SU-DHL-6 (cell line): ENCODE results near the gene C1QL1.

Source experiments
- H2AFZ ChIP-seq: fragments of 200-600 bp; sonication (generic); 2 replicates; pipeline ENCODE4 v1.6.1; 2014; ENCODE audit warnings: low read depth, mild to moderate bottlenecking, moderate library complexity, mixed read lengths, antibody characterized with exemption, low read length; ENCODE audit not compliant: severe bottlenecking
- H3F3A ChIP-seq: fragments of 200-600 bp; shearing (Covaris generic); 2 replicates; pipeline ENCODE4 v1.6.0; 2016; ENCODE audit warnings: antibody characterized with exemption, mild to moderate bottlenecking; ENCODE audit not compliant: insufficient read depth
- H3K27ac ChIP-seq: fragments of 200-600 bp; sonication (generic); 2 replicates; pipeline ENCODE4 v1.5.1; 2016; ENCODE audit warnings: low read depth, mild to moderate bottlenecking, low read length, moderate library complexity, mixed read lengths
- H3K27me3 ChIP-seq: fragments of 200-600 bp; sonication (generic), shearing (Covaris generic); 2 replicates; pipeline ENCODE4 v1.6.0; 2014; ENCODE audit warnings: mild to moderate bottlenecking, low read length
- H3K36me3 ChIP-seq: fragments of 200-600 bp; sonication (generic); 2 replicates; pipeline ENCODE4 v1.6.1; 2014; ENCODE audit warnings: mild to moderate bottlenecking, low read length, mixed read lengths
- H3K4me2 ChIP-seq: fragments of 300-600, 200-600 bp; shearing (Covaris generic), sonication (generic); 2 replicates; pipeline ENCODE4 v1.6.0; 2014; ENCODE audit warnings: low read length, low read depth, mild to moderate bottlenecking; ENCODE audit not compliant: poor library complexity, severe bottlenecking
- H3K4me3 ChIP-seq: fragments of 200-600 bp; sonication (generic); 2 replicates; pipeline ENCODE4 v1.5.1; 2014; ENCODE audit warnings: antibody characterized with exemption, low read length, mild to moderate bottlenecking, mixed read lengths; ENCODE audit not compliant: insufficient read depth, poor library complexity, severe bottlenecking
- H3K79me2 ChIP-seq: fragments of 200-600 bp; sonication (generic); 2 replicates; pipeline ENCODE4 v1.6.1; 2014; ENCODE audit warnings: mild to moderate bottlenecking, low read length, moderate library complexity; ENCODE audit not compliant: insufficient read depth
- H3K9ac ChIP-seq: fragments of 200-600 bp; sonication (generic); 2 replicates; pipeline ENCODE4 v1.7.0; 2014; ENCODE audit warnings: mild to moderate bottlenecking, low read length
- H3K9me2 ChIP-seq: fragments of 200-600 bp; sonication (generic); replicated peaks from 2 replicates; pipeline ENCODE4 v1.6.1; 2014; ENCODE audit warnings: low read length; ENCODE audit not compliant: insufficient read depth
- H3K9me3 ChIP-seq: fragments of 200-600 bp; sonication (generic); 2 replicates; pipeline ENCODE4 v1.6.1; 2014; ENCODE audit warnings: low read length, mixed read lengths; ENCODE audit not compliant: insufficient read depth
- H4K20me1 ChIP-seq: fragments of 200-600 bp; sonication (generic); 2 replicates; pipeline ENCODE4 v1.6.1; 2014; ENCODE audit warnings: low read depth, mild to moderate bottlenecking, antibody characterized with exemption, low read length, moderate library complexity, mixed read lengths
- EZH2phosphoT487 ChIP-seq: fragments of 200-600 bp; sonication (generic), shearing (Covaris generic); conservative IDR thresholded peaks from 2 replicates; pipeline ENCODE4 v1.6.1; 2018; ENCODE audit warnings: mild to moderate bottlenecking, antibody characterized with exemption, low read length, moderate library complexity, mixed read lengths
- TF ChIP-seq, protein P1 (sequence below): fragments of 200-600 bp; sonication (generic); IDR thresholded peaks from one replicate; pipeline ENCODE4 v1.5.1; 2017; ENCODE audit warnings: antibody characterized with exemption, mild to moderate bottlenecking, low read length, moderate library complexity; ENCODE audit not compliant: insufficient read depth, poor library complexity, severe bottlenecking

Gene C1QL1

GRCh38 chr17:45013021-45013997 lies 45.2 kb upstream of the C1QL1 start:
- TF ChIP-seq, protein P1, sequence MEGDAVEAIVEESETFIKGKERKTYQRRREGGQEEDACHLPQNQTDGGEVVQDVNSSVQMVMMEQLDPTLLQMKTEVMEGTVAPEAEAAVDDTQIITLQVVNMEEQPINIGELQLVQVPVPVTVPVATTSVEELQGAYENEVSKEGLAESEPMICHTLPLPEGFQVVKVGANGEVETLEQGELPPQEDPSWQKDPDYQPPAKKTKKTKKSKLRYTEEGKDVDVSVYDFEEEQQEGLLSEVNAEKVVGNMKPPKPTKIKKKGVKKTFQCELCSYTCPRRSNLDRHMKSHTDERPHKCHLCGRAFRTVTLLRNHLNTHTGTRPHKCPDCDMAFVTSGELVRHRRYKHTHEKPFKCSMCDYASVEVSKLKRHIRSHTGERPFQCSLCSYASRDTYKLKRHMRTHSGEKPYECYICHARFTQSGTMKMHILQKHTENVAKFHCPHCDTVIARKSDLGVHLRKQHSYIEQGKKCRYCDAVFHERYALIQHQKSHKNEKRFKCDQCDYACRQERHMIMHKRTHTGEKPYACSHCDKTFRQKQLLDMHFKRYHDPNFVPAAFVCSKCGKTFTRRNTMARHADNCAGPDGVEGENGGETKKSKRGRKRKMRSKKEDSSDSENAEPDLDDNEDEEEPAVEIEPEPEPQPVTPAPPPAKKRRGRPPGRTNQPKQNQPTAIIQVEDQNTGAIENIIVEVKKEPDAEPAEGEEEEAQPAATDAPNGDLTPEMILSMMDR, result no peak
- no peak for TF ChIP-seq EZH2phosphoT487
- Histone ChIP-seq H3K79me2 (no peaks in the 10 kb centered on the region), H2AFZ (no peak overlapping the region), H3K27me3 (no peaks in the 10 kb centered on the region), H3K4me2 (no peak overlapping the region), H3K9ac (no peak overlapping the region), H3K9me3 (no peaks in the 10 kb centered on the region), H3K9me2 (no peaks in the 10 kb centered on the region), H3F3A (no peaks in the 10 kb centered on the region), H3K4me3 (no peak overlapping the region), H3K27ac (no peak overlapping the region), H4K20me1 (no peaks in the 10 kb centered on the region), H3K36me3 (no peaks in the 10 kb centered on the region)

DNA sequence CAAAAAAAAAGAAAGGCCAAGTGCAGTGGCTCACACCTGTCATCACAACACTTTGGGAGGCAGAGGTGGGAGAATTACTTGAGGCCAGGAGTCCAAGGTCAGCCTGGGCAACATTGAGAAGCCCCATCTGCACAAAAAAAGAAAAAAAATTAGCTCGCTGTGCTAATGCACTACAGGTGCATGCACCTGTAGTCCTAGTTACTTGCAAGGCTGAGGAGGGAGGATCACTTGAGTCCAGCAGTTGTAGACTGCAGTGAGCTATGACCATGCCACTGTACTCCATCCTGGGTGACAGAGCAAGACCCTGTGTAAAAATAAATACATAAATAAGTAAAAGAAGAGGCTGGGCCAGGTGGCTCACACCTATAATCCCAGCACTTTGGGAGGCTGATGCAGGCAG lies 43.7 kb upstream of the C1QL1 start:
- Histone ChIP-seq H3K4me3 (no peak overlapping the region), H3K27me3 (no peaks in the 10 kb centered on the region), H3F3A (no peaks in the 10 kb centered on the region), H3K9me2 (no peaks in the 10 kb centered on the region), H2AFZ (no peak overlapping the region), H4K20me1 (no peaks in the 10 kb centered on the region), H3K27ac (no peak overlapping the region), H3K9ac (no peak overlapping the region), H3K36me3 (no peaks in the 10 kb centered on the region), H3K9me3 (no peaks in the 10 kb centered on the region), H3K4me2 (no peak overlapping the region), H3K79me2 (no peaks in the 10 kb centered on the region)
- TF ChIP-seq, protein P1, result no peak
- TF ChIP-seq EZH2phosphoT487, result no peak

GRCh38 chr17:45009676-45010467 lies 41.8 kb upstream of the C1QL1 start:
- no peaks in the 10 kb centered on the region for H3K36me3 ChIP-seq
- H3K79me2 ChIP-seq, result no peaks in the 10 kb centered on the region
- no peaks in the 10 kb centered on the region for H4K20me1 ChIP-seq
- no peaks in the 10 kb centered on the region for H3K9me3 ChIP-seq
- H3K9me2 ChIP-seq, result no peaks in the 10 kb centered on the region
- H3F3A ChIP-seq, result no peaks in the 10 kb centered on the region
- H2AFZ ChIP-seq, result no peak overlapping the region
- TF ChIP-seq EZH2phosphoT487, result no peak
- TF ChIP-seq, protein P1, result no peak
- H3K27ac ChIP-seq, result no peak overlapping the region
- H3K4me3 ChIP-seq, result no peak overlapping the region
- H3K9ac ChIP-seq, result no peak overlapping the region
- no peaks in the 10 kb centered on the region for H3K27me3 ChIP-seq
- H3K4me2 ChIP-seq, result no peak overlapping the region
